ENCODE data around the gene PIK3R6.

The PIK3R6 gene

GRCh38 chr17:8792646-8793045, 74.8 kb downstream of the PIK3R6 start:
- TF ChIP-seq, protein P1, sequence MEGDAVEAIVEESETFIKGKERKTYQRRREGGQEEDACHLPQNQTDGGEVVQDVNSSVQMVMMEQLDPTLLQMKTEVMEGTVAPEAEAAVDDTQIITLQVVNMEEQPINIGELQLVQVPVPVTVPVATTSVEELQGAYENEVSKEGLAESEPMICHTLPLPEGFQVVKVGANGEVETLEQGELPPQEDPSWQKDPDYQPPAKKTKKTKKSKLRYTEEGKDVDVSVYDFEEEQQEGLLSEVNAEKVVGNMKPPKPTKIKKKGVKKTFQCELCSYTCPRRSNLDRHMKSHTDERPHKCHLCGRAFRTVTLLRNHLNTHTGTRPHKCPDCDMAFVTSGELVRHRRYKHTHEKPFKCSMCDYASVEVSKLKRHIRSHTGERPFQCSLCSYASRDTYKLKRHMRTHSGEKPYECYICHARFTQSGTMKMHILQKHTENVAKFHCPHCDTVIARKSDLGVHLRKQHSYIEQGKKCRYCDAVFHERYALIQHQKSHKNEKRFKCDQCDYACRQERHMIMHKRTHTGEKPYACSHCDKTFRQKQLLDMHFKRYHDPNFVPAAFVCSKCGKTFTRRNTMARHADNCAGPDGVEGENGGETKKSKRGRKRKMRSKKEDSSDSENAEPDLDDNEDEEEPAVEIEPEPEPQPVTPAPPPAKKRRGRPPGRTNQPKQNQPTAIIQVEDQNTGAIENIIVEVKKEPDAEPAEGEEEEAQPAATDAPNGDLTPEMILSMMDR (conservative IDR thresholded peaks at IDR 0.05; ENCODE audit: low read depth, low read length), result no peak
- no peak for DNase-seq (ENCODE audit: low read depth)
- H3K4me3 ChIP-seq (ENCODE audit: low read length), result no peak overlapping the region

DNA sequence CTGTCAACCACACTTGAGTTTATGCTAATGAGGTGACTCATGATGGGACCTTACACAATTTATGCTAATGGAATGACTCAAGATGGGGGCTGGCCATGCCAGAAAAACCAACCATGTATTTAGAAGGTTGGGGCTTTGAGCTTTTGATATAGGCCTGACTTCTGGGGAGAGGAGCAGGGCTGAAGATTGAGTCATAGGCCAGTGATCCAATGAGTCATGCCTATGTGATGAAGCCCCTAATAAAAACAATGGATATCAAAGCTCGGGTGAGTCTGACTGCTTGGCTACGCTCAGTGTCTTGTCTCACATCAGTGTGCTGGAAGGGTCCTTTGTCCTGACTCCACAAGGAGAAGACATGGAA, 75.6 kb downstream of the PIK3R6 start:
- TF ChIP-seq, protein P1 (conservative IDR thresholded peaks at IDR 0.05; ENCODE audit: low read depth, low read length), result no peak
- no peak overlapping the region for H3K4me3 ChIP-seq (ENCODE audit: low read length)
- no peak for DNase-seq (ENCODE audit: low read depth)

DNA sequence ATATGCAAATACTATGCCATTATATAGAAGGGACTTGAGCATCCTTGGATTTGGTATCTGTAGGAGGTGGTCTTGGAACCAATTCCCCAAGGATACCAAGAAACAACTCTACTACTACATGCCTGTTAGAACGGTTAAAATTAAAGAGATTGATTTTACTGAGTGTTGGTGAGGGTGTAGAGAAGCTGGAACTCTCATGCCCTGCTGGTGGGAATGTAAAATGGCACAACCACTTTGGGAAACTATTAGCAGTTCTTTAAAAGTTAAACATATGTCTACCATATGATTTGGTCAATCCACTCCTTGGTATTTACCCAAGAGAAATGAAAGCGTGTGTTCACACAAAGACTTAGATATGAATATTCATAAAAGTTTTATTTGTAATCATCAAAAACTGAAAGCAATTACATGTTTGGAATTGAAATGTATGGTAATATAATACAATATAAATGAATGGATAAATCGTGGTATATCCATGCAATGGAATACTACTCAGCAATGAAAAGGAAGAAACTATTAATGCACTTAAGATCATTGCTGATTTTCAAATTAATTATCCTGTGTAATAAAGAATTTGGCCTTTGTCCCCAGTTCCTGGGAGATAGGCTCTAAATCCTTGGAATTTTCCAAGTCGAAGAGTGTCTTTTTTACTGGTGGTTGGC, 76.1 kb downstream of the PIK3R6 start:
- TF ChIP-seq, protein P1 (conservative IDR thresholded peaks at IDR 0.05; ENCODE audit: low read depth, low read length), result no peak
- DNase-seq (ENCODE audit: low read depth), result no peak
- no peak overlapping the region for H3K4me3 ChIP-seq (ENCODE audit: low read length)

DNA sequence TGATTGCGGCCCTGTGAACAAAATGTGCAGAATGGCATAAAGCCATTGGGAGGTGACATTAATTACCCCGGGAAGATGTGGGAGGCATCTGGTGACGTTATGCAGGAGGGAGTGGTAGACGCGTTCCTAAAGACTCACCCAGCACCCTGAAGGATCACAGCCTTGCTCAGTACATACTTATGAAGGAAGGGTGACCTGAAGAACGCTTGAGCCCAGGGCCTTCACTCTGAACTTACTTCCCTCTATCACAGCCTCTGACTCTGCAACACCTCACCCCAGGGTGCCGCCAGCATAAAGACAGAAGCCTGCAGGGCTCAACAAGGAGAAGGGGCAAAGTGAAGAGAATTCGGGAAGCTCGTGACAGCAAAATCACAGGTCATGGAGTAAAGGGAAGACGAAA, 77.7 kb downstream of the PIK3R6 start:
- no peak overlapping the region for H3K4me3 ChIP-seq (ENCODE audit: low read length)
- TF ChIP-seq, protein P1 (conservative IDR thresholded peaks at IDR 0.05; ENCODE audit: low read depth, low read length), result no peak
- DNase-seq (ENCODE audit: low read depth), result no peak

- H3K4me3 ChIP-seq (ENCODE audit: low read length), result no peak overlapping the region
- TF ChIP-seq, protein P1 (conservative IDR thresholded peaks at IDR 0.05; ENCODE audit: low read depth, low read length), result no peak
- no peak for DNase-seq (ENCODE audit: low read depth)
Observed at GRCh38 chr17:8788998-8789397, 78.5 kb downstream of the PIK3R6 start.

- no peak overlapping the region for H3K4me3 ChIP-seq (ENCODE audit: low read length)
- no peak for DNase-seq (ENCODE audit: low read depth)
- TF ChIP-seq, protein P1 (conservative IDR thresholded peaks at IDR 0.05; ENCODE audit: low read depth, low read length), result peak; percentile 93
Observed at GRCh38 chr17:8785547-8786413, 81.7 kb downstream of the PIK3R6 start.

- DNase-seq (ENCODE audit: low read depth), result no peak
- no peak overlapping the region for H3K4me3 ChIP-seq (ENCODE audit: low read length)
- TF ChIP-seq, protein P1 (conservative IDR thresholded peaks at IDR 0.05; ENCODE audit: low read depth, low read length), result no peak
Observed at GRCh38 chr17:8782176-8782575, 85.3 kb downstream of the PIK3R6 start.
